ENCODE results near the gene AHI1.

The AHI1 gene

DNA sequence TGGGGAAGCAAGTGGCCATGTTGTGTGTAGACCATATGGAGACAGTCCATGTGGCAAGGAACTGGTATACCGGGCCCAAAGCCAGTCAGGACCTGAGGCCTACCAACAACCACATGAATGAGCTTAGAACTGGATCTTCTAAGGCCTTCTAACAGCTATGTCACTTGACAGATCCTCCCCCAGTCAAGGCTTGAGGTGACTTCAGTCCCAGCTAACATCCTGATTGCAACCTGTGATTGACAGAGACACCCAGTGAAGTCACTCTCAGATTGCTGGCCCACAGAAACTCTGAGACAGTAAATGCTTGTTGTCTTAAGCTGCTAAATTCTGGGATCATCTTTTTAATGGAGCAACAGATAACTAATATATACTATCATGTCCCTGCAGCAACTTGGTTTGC lies 32.9 kb downstream of the AHI1 start:
- in situ Hi-C loops (cut with MboI; ENCODE audit: low sequenced_read_pairs): no loop called here

DNA sequence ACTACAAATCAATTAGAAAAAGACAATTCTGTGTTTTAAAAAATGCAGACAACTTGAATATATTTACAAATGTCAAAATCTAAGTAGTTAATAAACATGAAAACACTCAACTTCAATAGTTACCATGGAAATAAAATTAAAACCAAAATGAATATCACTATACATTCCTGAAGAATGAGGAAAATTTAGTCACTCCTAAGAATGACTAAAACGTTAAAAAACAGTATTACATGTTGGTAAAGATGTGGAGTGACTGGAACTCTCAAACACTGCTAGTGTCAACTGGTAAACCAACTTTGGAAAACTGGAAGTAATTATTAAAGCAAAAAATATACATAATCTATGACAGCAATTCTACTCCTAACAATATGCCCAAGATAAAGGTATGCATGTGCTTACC lies 36.3 kb downstream of the AHI1 start:
- in situ Hi-C loops (cut with MboI; ENCODE audit: low sequenced_read_pairs): no loop called here

DNA sequence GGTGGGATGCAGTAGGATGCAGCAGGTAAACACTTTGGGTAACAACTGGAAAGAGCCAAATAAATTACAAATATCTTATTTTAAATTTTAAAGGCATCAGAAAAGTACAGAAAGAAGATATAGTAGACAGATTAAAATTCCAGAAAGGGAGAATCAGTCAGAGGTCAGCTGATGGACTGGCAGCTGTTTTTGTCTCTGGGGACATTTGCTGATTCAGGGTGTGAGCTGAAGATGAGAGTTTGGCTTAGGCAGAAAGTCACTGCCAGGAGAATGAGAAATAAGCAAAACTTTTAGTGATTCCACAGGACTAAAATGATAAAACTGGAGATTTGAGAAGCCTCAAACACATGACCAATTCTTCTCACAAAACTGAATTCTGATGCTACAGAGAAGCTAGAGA lies 39.5 kb downstream of the AHI1 start:
- in situ Hi-C loops (cut with MboI; ENCODE audit: low sequenced_read_pairs): no loop called here

DNA sequence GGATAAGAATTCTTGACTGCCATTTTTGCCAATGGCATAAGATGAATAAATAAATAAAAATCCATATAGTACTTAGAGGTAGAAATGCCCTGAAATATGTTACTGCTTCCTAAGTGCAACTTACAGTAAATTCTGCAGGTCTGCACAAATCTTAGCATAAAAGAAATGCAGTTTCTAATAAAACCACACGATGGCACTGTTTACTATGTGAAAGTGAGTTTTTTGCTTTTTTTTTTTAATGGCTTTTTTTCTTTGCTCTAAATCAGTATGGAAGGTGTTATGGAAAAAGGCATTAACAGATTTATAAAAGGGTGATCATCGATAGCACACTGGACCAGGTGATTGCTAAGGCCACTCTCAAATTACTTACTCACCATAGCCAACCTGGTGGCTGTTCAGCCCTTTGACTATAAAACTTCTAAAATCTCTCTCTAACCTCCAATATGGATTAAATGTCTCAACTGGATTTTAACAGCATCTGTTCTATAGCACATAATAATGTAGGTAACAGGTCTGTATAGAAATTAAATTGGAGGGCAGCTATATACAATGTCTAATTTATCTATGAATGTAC lies 45.8 kb downstream of the AHI1 start:
- in situ Hi-C loops (cut with MboI; ENCODE audit: low sequenced_read_pairs): no loop called here

DNA sequence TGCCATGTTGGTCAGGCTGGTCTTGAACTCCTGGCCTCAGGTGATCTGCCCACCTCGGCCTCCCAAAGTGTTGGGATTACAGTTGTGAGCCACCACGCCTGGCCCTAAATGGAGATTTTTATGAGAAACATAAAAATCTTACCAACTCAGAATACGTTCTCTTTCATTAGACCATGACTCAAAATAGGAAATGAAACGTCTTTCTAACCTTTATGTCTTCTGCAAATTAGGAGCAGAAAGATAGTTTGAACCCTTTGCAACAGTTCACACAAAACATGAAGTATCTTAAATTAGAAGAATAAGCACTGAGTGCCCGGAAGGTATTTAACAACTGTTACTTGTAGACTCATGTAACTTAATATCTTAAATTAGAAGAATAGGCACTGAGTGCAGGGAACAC lies 48.3 kb downstream of the AHI1 start:
- in situ Hi-C loops (cut with MboI; ENCODE audit: low sequenced_read_pairs): loop anchor here (25.0 kb wide), 1 partner anchor 1287 kb away; no protein-coding TSS in a partner anchor

DNA sequence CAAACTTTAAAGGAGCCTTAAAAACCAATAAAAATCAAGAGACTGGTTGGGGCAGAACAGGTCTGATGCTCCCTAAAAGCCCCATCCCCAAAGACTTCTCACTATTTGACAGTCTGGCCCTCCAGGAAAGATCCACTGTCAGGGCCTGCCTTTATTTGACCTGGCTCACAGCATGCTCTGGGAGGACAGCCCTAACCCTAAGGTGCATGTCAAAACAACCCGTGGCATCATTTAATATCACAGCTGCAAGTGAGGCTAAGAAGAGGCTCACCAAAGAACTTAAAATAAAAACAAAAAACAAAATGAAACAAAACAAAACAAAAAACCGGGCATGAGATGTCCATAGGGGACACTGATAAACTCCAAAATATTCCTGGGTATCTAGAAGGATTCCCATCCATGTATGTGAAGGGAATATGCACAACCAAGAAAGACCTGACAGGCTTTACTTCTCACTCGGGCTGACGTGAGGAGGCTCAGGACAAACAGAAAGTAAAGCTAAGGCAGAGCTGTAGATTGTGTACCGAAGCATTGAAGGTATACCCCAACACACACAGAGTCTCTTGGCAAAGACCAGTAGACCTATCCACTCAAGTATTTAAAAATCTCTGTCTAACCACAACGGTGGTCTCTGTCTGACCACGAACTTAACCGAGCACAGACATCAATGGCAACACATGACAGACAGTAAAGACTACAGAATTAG lies 57.3 kb downstream of the AHI1 start:
- in situ Hi-C loops (cut with MboI; ENCODE audit: low sequenced_read_pairs): loop anchor here (25.0 kb wide), 1 partner anchor 1278 kb away; no protein-coding TSS in a partner anchor

DNA sequence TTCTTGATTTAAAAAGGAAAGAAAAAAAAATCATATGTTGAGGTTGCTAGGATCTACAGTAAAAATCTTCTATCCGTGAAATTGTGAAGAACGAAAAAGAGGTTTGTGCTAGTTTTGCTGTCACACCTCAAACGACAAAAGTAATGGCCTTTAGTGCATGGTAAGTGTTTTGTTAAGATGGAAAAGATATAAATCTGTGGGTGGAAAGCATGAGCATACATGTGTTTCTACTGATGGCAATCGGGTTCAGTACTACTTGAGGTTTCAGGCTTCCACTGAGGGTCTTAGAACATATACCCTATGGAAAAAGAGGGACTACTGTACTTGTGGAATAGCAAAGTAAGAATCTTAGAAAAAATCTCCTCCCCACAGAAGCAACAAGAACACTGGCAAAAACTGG lies 58.0 kb downstream of the AHI1 start:
- in situ Hi-C loops (cut with MboI; ENCODE audit: low sequenced_read_pairs): loop anchor here (10.0 to 25.0 kb wide), 2 partner anchors 295 to 1277 kb away; no protein-coding TSS in a partner anchor

DNA sequence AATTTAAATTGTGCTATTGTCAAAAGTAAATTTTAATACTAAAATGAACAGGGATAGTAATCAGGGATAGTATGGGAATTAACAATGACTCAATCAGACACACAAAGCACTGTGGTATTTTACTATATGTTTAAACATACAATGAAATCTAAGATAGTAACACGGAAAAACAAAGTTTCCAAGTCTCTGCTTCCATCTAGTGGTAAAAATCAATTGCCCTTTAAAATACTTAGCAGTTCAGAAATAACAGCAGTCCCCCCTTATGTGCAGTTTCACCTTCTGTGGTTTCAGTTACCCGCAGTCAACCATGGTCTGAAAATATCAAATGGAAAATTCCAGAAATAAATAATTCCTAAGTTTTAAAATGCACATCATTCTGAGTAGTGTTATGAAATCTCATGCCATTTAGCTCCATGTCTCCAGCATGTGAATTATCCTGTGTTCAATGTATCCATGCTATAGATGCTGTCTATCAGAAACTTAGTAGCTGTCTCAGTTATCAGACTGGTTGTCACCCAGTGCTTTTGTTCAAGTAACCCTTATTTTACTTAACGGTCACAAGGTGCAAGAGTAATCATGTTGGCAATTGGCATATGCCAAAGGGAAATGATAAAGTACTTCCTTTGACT lies 58.5 kb downstream of the AHI1 start:
- in situ Hi-C loops (cut with MboI; ENCODE audit: low sequenced_read_pairs): loop anchor here (10.0 to 25.0 kb wide), 2 partner anchors 294 to 1277 kb away; no protein-coding TSS in a partner anchor

DNA sequence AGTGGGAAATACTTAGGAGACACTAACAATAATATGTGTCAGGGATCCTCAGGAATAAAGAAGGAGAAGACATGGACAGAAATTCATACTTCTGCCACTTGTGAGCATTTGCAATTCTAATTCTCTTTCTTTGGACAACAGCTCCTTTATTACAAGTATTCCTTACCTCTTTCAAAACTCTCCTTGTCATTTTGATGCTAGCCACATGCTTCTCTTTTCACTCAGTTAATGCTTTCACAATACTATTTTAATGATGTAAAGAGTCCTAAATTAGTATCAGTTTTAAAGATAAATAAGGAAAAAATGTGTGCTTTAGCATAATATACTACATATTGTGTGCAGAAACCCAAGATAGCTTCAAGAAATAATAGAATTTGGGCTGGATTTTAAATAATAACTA lies 62.5 kb downstream of the AHI1 start:
- in situ Hi-C loops (cut with MboI; ENCODE audit: low sequenced_read_pairs): loop anchor here (10.0 to 25.0 kb wide), 2 partner anchors 290 to 1273 kb away; no protein-coding TSS in a partner anchor

DNA sequence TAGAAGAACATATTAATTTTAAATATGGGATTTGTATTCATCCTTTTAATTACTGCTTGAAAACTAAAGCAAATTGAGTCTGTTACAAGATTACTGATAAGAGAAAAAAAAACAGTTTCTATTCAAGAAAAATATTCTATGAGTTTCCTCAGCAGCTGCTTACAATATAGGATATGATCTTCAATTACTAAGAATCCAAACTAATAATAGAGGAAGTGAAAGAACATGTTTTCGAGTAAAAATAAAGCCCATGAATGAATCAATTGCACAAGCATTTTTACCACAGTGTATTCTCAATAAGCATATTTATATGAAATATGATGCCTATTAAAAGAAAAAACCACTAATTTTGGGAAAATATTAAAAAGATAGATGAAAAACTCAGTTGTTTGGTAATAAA lies 63.4 kb downstream of the AHI1 start:
- in situ Hi-C loops (cut with MboI; ENCODE audit: low sequenced_read_pairs): loop anchor here (10.0 to 25.0 kb wide), 2 partner anchors 289 to 1272 kb away; no protein-coding TSS in a partner anchor

DNA sequence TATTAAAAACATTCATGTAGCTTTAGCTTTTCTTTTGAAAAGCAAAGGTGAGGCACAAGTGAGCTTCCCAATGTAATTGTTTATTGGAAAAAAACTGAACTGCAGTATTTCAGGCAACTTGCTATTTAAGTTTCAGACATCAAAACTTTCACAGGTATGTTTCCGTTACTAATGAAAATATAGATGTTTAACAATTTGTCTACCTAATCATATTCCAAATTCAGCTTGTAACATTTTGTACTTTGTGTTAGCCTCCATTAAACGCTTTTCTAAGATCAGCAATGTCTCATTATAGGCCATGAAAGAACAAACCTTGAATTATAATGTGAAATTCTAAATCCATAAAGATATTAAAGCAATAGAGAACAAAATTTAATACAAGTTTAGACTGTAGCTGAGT lies 69.5 kb downstream of the AHI1 start:
- in situ Hi-C loops (cut with MboI; ENCODE audit: low sequenced_read_pairs): loop anchor here (25.0 kb wide), 1 partner anchor 1266 kb away; no protein-coding TSS in a partner anchor

DNA sequence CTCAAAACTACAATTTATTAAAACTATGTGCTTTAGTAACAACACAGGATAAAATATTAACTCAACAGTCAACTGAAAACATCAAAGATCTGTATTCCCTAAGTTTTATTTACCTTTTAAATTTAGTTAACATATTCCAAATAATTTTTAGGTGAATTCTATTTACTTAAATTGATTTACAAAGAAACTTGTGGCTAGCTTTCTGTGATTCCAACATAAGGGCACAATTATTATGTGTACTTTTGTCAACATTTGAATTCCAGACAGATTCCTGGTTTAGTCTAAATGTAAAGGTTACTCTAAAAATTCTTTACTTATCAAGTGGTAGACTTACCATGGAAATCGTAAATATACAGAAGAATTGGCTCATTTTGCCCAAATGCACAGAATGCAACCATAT lies 70.7 kb downstream of the AHI1 start:
- in situ Hi-C loops (cut with MboI; ENCODE audit: low sequenced_read_pairs): loop anchor here (25.0 kb wide), 1 partner anchor 1265 kb away; no protein-coding TSS in a partner anchor

DNA sequence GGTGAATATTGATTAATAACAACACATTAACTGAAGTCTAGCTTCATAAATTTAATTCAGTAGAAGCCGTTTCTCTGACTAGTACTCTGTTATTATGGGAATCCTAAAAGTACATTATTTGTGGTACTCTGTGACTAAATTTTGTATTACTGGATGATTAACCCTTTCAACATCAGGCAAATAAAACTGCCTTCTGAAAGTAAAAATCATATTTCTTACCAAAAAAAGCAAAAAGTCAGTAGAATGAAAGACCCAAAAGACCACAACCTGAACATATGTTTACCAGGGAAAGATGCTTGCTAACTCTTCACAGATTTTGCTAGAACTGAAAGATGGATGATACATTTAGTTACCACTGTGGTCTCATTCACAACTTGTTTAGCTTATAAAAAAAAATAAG lies 73.2 kb downstream of the AHI1 start:
- in situ Hi-C loops (cut with MboI; ENCODE audit: low sequenced_read_pairs): no loop called here

DNA sequence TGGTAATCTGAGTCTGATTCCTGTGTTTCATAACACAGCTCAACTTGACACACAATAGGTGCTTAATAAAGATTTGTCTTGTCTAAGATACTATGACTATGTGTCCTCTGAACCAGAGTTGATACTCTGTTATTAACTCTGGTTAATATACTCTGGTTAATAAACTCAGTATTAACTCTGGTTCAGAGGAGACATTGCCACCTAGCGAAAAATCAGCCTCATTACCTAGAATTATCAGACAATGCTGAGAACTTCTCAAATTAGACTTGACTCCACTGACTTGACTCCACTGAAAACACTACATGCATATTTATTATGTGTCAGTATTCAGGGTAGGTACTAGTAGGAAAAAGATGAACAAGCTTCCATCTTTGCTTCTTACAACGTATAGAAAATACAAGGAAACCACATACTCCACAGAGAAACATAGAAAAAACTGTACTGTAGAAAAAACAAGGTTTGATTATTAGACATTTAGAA lies 73.9 kb downstream of the AHI1 start:
- in situ Hi-C loops (cut with MboI; ENCODE audit: low sequenced_read_pairs): no loop called here

DNA sequence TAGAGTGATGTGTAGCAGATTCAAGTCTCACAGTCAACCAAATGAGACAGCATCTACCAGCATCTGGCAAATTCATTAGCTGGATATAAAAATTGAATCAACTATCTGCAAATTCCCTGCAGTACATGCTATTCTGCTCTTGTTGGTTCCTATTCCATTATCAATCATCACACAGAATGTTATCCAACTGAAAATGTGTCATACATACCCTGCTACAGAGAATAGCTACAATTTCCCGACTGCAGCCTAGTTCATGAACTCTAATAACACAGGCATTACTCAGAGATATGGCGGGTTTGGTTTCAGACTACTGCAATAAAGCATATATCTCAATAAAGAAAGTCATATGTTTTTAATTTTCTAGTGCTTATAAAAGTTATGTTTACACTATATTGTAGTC lies 78.4 kb downstream of the AHI1 start:
- in situ Hi-C loops (cut with MboI; ENCODE audit: low sequenced_read_pairs): no loop called here

DNA sequence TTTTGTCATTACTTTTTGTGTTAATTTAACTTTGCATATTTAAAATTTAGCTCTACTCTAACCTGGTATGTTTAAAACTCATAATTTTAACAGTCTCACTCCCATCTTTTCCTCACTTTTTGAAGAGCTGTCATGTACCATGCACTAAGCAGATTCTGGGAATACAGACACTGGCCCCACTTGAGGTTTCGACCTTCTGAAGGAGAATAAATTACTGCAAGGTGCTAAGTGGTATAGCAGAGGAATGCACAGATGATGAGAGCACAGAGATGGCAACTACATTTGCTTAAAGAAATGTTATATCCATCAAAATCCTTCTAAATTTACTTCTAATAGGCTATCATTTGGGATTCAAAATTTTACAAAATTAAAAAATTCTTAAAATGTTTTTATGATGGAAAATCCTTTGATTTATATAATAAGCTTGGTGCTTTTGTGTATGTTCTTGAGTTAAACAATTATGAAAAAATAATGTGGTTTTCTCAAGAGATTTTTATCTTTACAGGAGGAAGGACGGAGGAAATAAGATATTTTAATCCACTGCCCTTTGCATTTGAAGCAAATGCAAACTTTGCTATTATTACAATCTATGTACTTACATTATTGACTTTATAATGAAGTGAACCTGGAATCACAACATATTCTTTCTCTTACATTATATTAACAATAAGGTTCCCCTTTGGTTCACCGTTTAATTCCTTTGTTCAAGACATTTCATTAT lies 79.3 kb downstream of the AHI1 start:
- in situ Hi-C loops (cut with MboI; ENCODE audit: low sequenced_read_pairs): no loop called here

DNA sequence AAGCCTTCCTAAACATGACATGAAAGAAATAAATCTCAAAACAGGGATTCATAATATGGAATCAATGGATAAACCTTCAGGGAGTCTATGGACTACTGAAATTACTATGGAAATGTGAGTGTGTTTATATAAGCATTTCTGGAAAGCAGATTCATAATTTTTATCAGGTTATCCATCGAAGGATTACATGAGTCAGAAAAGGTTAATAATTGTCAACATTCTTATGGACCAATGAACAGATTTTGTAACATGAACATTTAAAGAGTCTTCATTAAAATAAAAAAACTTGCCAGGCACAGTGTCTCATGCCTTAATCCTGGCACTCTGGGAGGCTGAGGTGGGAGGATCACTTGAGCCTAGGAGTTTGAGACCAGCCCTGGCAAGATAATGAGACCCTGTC lies 84.8 kb downstream of the AHI1 start:
- in situ Hi-C loops (cut with MboI; ENCODE audit: low sequenced_read_pairs): no loop called here

DNA sequence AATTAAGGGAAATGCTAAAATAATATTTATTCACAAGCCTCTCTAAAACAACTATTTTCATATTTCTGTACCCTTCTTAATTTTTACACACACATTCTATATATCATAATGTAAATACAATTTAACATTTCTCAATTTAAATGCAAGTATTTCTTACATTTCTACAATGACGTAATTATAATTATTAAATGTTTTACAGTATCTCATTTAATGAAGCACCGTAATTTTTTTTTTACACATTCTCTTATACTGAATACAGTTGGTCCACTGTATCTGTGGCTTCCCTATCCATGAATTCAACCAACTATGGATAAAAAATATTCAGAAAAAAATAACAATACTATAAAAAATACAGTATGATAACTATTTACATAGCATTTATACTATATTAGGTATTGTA lies 85.7 kb downstream of the AHI1 start:
- in situ Hi-C loops (cut with MboI; ENCODE audit: low sequenced_read_pairs): no loop called here

DNA sequence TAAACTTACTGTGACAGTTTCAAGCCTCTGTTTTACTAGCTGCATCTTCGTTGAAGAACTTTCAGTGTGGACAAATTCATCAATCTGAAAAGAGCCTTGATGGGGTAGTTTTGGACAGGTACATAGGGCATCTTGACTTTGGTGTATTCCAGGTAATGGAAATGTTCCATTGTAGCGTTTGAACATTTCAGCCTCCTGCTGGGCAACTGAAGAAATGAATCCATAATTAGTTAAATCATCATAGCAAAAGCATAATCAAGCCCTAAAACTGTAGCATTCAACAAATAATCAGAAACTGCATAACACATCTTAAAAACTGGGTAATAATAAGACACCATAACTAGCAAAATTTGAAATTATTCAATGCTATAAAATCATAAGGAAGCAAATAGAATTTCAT lies 86.2 kb downstream of the AHI1 start:
- in situ Hi-C loops (cut with MboI; ENCODE audit: low sequenced_read_pairs): no loop called here

DNA sequence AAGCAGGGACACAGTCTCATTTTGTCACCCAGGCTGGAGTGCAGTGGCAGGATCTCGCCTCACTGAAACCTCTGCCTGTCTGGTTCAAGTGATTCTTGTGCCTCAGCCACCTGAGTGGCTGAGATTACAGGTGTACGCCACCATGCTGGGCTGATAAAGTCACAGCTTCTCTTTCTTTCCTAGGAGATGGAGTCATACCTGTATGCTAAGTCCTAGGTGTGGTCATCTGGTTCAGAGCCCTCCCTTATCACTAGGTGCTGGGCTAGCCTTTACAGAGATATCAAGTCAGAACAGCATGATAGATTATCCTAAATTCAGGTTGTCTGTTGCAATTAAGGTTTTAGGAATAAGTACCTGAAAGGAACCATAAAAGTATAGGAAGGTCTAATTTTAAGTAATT lies 86.7 kb downstream of the AHI1 start:
- in situ Hi-C loops (cut with MboI; ENCODE audit: low sequenced_read_pairs): no loop called here

DNA sequence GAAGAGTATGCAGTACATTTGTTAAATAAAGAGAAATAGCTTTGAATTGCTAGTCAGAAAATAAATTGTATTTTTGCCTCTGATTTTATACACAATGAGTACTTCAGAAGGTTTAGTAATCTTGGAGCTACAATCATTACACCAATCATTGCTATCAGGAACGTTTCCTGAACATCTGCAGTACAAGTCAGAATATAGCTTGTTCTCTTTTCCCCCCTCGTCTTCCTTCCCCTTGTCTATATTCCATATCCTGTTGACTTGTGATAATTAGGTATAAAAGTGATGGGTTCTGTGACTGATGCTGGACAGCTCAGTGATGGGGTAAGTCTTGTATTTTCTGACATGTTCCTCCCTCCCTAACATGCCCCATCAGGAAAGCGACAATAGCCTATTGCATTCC lies 94.0 kb downstream of the AHI1 start:
- in situ Hi-C loops (cut with MboI; ENCODE audit: low sequenced_read_pairs): no loop called here
